IMR-90 (cell line): ENCODE measurements around the gene MRGPRE. TPM values are rescaled to one million over a fixed set of nuclear protein-coding genes. Genes with fewer than 3 reads are reported as not detected.

Experiments
- ATAC-seq: fragments of 200-7000 bp; cut with Tn5 transposase; 2 replicates; pipeline ENCODE4 v1.9.1; 2020; ENCODE audit warnings: low read depth, mild to moderate bottlenecking, moderate library complexity
- BruUV-seq: library from RNA; stranded (reverse); fragments of 400-500 nt; replicated peaks from 2 replicates; lab custom pipeline; 2021; lab: Mats Ljungman, UMichigan
- CTCF ChIA-PET: fragments of 300-600 bp; formaldehyde crosslinking; extraction: SDS; loops from one replicate; lab custom pipeline; 2021; ENCODE audit warnings: antibody characterized with exemption; lab: Yijun Ruan, JAX
- POLR2A ChIA-PET: fragments of 300-600 bp; sonication (Branson Sonifier 250); formaldehyde crosslinking; loops from one replicate; lab custom pipeline; 2022; ENCODE audit warnings: antibody characterized with exemption; ENCODE audit not compliant: unreplicated experiment; lab: Charles Lee
- DNase-seq: peaks from one replicate; pipeline ENCODE4 v3.0.0; 2013
- H2AFZ ChIP-seq: replicated peaks from 2 replicates; pipeline ENCODE3; 2013; ENCODE audit warnings: low read length, mild to moderate bottlenecking; ENCODE audit not compliant: poor library complexity
- H2AK5ac ChIP-seq: 2 replicates; pipeline ENCODE4 v1.6.1; 2013; ENCODE audit warnings: low read depth, low read length, inconsistent platforms
- H2AK9ac ChIP-seq: replicated peaks from 2 replicates; pipeline ENCODE3; 2013; ENCODE audit warnings: mild to moderate bottlenecking, low read depth, low read length, moderate library complexity; ENCODE audit not compliant: poor library complexity
- H2BK120ac ChIP-seq: 2 replicates; pipeline ENCODE4 v1.6.1; 2013; ENCODE audit warnings: low read depth, low read length, inconsistent platforms
- H2BK15ac ChIP-seq: 3 replicates; pipeline ENCODE4 v1.6.1; 2013; ENCODE audit warnings: low read depth, low read length, inconsistent platforms
- H2BK20ac ChIP-seq: 2 replicates; pipeline ENCODE4 v1.6.1; 2013; ENCODE audit warnings: low read depth, mild to moderate bottlenecking, inconsistent platforms, low read length, moderate library complexity
- H2BK5ac ChIP-seq: 2 replicates; pipeline ENCODE4 v1.6.1; 2013; ENCODE audit warnings: mild to moderate bottlenecking, low read depth, low read length, inconsistent platforms; ENCODE audit not compliant: poor library complexity, severe bottlenecking
- H3K14ac ChIP-seq: replicated peaks from 2 replicates; pipeline ENCODE4 v1.6.1; 2013; ENCODE audit warnings: low read depth, low read length, inconsistent platforms
- H3K18ac ChIP-seq: 2 replicates; pipeline ENCODE4 v1.6.1; 2013; ENCODE audit warnings: low read depth, low read length, control low read depth
- H3K23ac ChIP-seq: 2 replicates; pipeline ENCODE4 v1.6.1; 2013; ENCODE audit warnings: low read depth, low read length, inconsistent platforms
- H3K27ac ChIP-seq: 2 replicates; pipeline ENCODE4 v1.5.1; 2013; ENCODE audit warnings: mild to moderate bottlenecking, control low read depth, low read length; ENCODE audit not compliant: insufficient read depth
- H3K27me3 ChIP-seq: 2 replicates; pipeline ENCODE4 v1.6.1; 2013; ENCODE audit warnings: low read length; ENCODE audit not compliant: control insufficient read depth, insufficient read depth
- H3K36me3 ChIP-seq: 2 replicates; pipeline ENCODE4 v1.6.1; 2013; ENCODE audit warnings: low read length, mixed read lengths; ENCODE audit not compliant: control insufficient read depth, insufficient read depth
- H3K4ac ChIP-seq: 2 replicates; pipeline ENCODE4 v1.6.1; 2013; ENCODE audit warnings: low read depth, low read length, inconsistent platforms
- H3K4me1 ChIP-seq: 2 replicates; pipeline ENCODE4 v1.6.1; 2013; ENCODE audit warnings: low read length, mixed read lengths; ENCODE audit not compliant: control insufficient read depth, insufficient read depth
- H3K4me2 ChIP-seq: 2 replicates; pipeline ENCODE4 v1.6.1; 2013; ENCODE audit warnings: low read depth, mild to moderate bottlenecking, control low read depth, low read length, moderate library complexity
- H3K4me3 ChIP-seq: 2 replicates; pipeline ENCODE4 v1.5.1; 2013; ENCODE audit warnings: low read depth, mild to moderate bottlenecking, control low read depth, low read length, moderate library complexity; ENCODE audit not compliant: insufficient read depth
- H3K56ac ChIP-seq: 2 replicates; pipeline ENCODE4 v1.6.1; 2013; ENCODE audit warnings: low read length, inconsistent platforms; ENCODE audit not compliant: insufficient read depth; ENCODE audit errors: extremely low read depth
- H3K79me1 ChIP-seq, 2 experiments: 2 replicates each; pipeline ENCODE4 v1.6.1; 2013; ENCODE audit warnings: low read length in 2 of 2, inconsistent platforms in 1 of 2, low read depth in 1 of 2
- H3K9ac ChIP-seq: 2 replicates; pipeline ENCODE4 v1.6.1; 2013; ENCODE audit warnings: low read depth, low read length, control low read depth
- H3K9me1 ChIP-seq: 2 replicates; pipeline ENCODE4 v1.6.1; 2013; ENCODE audit warnings: low read length, inconsistent platforms; ENCODE audit not compliant: insufficient read depth
- H3K9me3 ChIP-seq: 2 replicates; pipeline ENCODE4 v1.6.1; 2013; ENCODE audit warnings: low read length; ENCODE audit not compliant: control insufficient read depth, insufficient read depth
- H4K20me1 ChIP-seq: 2 replicates; pipeline ENCODE4 v1.6.1; 2013; ENCODE audit warnings: low read length, inconsistent platforms; ENCODE audit not compliant: insufficient read depth
- H4K5ac ChIP-seq: 2 replicates; pipeline ENCODE4 v1.6.1; 2013; ENCODE audit warnings: mild to moderate bottlenecking, low read depth, low read length, control low read depth
- H4K8ac ChIP-seq, 2 experiments: 2 replicates each; pipeline ENCODE4 v1.6.1; 2013; ENCODE audit warnings: low read depth in 2 of 2, low read length in 2 of 2, control low read depth in 1 of 2, inconsistent platforms in 1 of 2
- H4K91ac ChIP-seq: 2 replicates; pipeline ENCODE4 v1.6.1; 2013; ENCODE audit warnings: low read depth, low read length, inconsistent platforms; ENCODE audit not compliant: insufficient read depth
- CHD1 ChIP-seq: IDR thresholded peaks from 2 replicates; pipeline ENCODE4 v1.6.1; 2012; ENCODE audit warnings: low read depth, low read length, improper control_type of control experiment
- FOS ChIP-seq: fragments of 150-350 bp; IDR thresholded peaks from 2 replicates; pipeline ENCODE4 v1.6.1; 2016; ENCODE audit warnings: low read depth, low read length
- MAZ ChIP-seq: IDR thresholded peaks from 2 replicates; pipeline ENCODE4 v1.6.1; 2012; ENCODE audit warnings: low read depth, mild to moderate bottlenecking, low read length, improper control_type of control experiment, moderate library complexity, borderline replicate concordance
- NFE2L2 ChIP-seq: fragments of 150-350 bp; IDR thresholded peaks from 2 replicates; pipeline ENCODE4 v1.6.1; 2016; ENCODE audit warnings: low read depth, mild to moderate bottlenecking, low read length
- POLR2A ChIP-seq: IDR thresholded peaks from 2 replicates; pipeline ENCODE4 v1.6.1; 2012; ENCODE audit warnings: mild to moderate bottlenecking, low read depth, low read length
- WGBS, 2 experiments: methylation state at CpG; one replicate each; pipeline versions ENCODE4 v1.1.5 to v1.1.7; 2013; ENCODE audit warnings: missing lambda C conversion rate in 2 of 2; ENCODE audit not compliant: insufficient read length in 1 of 2; ENCODE audit errors: extremely low coverage in 2 of 2; 5-methylcytosine and 5-hydroxymethylcytosine counted together
- dilution Hi-C: fragments of 300-500 bp; cut with HindIII; formaldehyde crosslinking; loops from one replicate; pipeline ENCODE4 v1.14.3; 2018; ENCODE audit warnings: low sequenced_read_pairs; ENCODE audit not compliant: unreplicated experiment
- in situ Hi-C: fragments of 300-500 bp; cut with MboI; formaldehyde crosslinking; loops from 3 replicates; pipeline ENCODE4 v1.14.3; 2019; ENCODE audit warnings: low sequenced_read_pairs, inconsistent platforms, mixed read lengths
- intact Hi-C: fragments of 100-400 bp; cut with micrococcal nuclease; formaldehyde crosslinking; loops from 2 replicates; pipeline ENCODE4 v1.10.0; 2022
- polyA plus RNA-seq, 3 experiments: library from polyadenylated mRNA; depleted of rRNA; stranded (reverse); fragments of >200 nt; gene quantifications; 2 replicates each; pipeline ENCODE4 v1.2.3, GENCODE V29; 2012; ENCODE audit warnings: low replicate concordance in 1 of 3
- total RNA-seq: library from RNA; depleted of rRNA; stranded (reverse); fragments of >200 nt; gene quantifications from 2 replicates; pipeline ENCODE4 v1.2.3, GENCODE V29; 2012
- TF ChIP-seq, protein P1 (sequence below): fragments of 150-350 bp; IDR thresholded peaks from 2 replicates; pipeline ENCODE4 v1.6.1; 2016; ENCODE audit warnings: low read depth, mild to moderate bottlenecking, low read length, moderate library complexity, borderline replicate concordance

Gene MRGPRE
- total and polyA plus RNA-seq, 2 of the 4 experiments (the other 2 are of a cell fraction) = not detected

DNA sequence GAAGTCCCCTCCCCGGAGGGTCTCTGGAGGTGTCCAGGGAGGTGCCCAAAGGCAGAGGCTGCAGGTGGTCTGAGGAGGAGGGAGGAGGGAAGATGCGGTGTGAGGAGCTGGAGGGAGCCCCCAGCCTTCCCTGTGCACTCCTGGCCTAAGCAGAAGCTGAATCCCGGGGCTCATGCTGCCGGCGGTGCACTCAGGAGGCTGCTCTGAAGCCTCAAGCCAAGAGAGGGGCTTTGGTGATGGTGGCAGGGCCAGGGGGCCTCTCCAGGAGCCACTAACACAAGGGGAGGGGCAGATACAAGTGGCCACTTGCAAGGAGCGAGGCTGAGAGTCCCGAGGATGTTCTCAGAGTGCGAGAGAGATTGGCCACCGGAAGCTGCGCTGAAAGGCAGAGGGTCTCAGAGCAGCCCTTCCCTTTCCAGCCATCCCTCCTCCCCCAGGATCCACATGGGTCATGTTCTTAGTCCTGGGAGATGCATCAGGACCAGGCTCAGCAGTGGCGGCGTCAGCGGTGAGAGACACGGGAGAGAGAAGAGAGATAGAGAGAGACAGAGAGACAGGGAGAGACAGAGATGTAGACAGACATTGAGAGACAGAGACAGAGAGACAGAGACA, 12.8 kb downstream of the MRGPRE start:
- no peak overlapping the region for H2BK15ac ChIP-seq
- dilution Hi-C loops (no loop called here), in situ Hi-C loops (no loop called here), intact Hi-C loops (loop anchor here (5.0 kb wide), 1 partner anchor 167 kb away; no protein-coding TSS in a partner anchor)
- no peak overlapping the region for H4K5ac ChIP-seq
- H3K4me1 ChIP-seq = no peaks in the 10 kb centered on the region
- POLR2A ChIA-PET = no interaction called here
- no peak overlapping the region for H3K4ac ChIP-seq
- 60% methylated on average over 4 of the region's 14 CpGs; no CpG with 5 or more reads in 1 of the 2 experiments for whole genome bisulfite sequencing, 2 experiments
- H3K36me3 ChIP-seq = no peaks in the 10 kb centered on the region
- H2AFZ ChIP-seq = no peak overlapping the region
- peaks cover 73% of the 10 kb centered on the region for H3K27me3 ChIP-seq
- no peaks in the 10 kb centered on the region for H4K20me1 ChIP-seq
- no peak overlapping the region for H3K27ac ChIP-seq
- ATAC-seq (no peak), DNase-seq (no peak)
- H3K4me3 ChIP-seq = no peak overlapping the region
- no peaks in the 10 kb centered on the region for H3K9me1 ChIP-seq
- H2AK5ac ChIP-seq = no peak overlapping the region
- H3K79me1 ChIP-seq = no peaks in the 10 kb centered on the region
- H3K23ac ChIP-seq = no peak overlapping the region
- no peak for TF ChIP-seq MAZ
- TF ChIP-seq FOS = no peak
- TF ChIP-seq CHD1 = no peak
- TF ChIP-seq POLR2A = no peak
- TF ChIP-seq NFE2L2 = no peak
- TF ChIP-seq, protein P1, sequence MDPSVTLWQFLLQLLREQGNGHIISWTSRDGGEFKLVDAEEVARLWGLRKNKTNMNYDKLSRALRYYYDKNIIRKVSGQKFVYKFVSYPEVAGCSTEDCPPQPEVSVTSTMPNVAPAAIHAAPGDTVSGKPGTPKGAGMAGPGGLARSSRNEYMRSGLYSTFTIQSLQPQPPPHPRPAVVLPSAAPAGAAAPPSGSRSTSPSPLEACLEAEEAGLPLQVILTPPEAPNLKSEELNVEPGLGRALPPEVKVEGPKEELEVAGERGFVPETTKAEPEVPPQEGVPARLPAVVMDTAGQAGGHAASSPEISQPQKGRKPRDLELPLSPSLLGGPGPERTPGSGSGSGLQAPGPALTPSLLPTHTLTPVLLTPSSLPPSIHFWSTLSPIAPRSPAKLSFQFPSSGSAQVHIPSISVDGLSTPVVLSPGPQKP = no peak
- H3K9me3 ChIP-seq = no peaks in the 10 kb centered on the region
- H4K8ac ChIP-seq = no peak overlapping the region
- no peak overlapping the region for H2BK20ac ChIP-seq
- CTCF ChIA-PET = no interaction called here
- H2BK120ac ChIP-seq = no peak overlapping the region
- no peak overlapping the region for H3K18ac ChIP-seq
- BruUV-seq = no TSS peak
- no peak overlapping the region for H3K9ac ChIP-seq
- H2BK5ac ChIP-seq = no peak overlapping the region
- H2AK9ac ChIP-seq = no peak overlapping the region
- H3K4me2 ChIP-seq = no peak overlapping the region
- H3K14ac ChIP-seq = no peak overlapping the region
- no peak overlapping the region for H4K91ac ChIP-seq
- H3K56ac ChIP-seq = no peak overlapping the region
